TTC549 (cell line): ENCODE data around the gene KLHL21.

Experiments
- FAIRE-seq: peaks from 2 replicates; lab custom pipeline; 2012; peaks lifted over from hg19 to GRCh38; lab: Jason Lieb, UNC

The KLHL21 gene

GRCh38 chr1:6599141-6599975 lies 3.3 kb downstream of the KLHL21 start:
- no peak for FAIRE-seq

GRCh38 chr1:6597777-6598131 lies 4.9 kb downstream of the KLHL21 start:
- no peak for FAIRE-seq

- no peak for FAIRE-seq
Observed at GRCh38 chr1:6596886-6597776, 5.5 kb downstream of the KLHL21 start.

- no peak for FAIRE-seq
Observed at GRCh38 chr1:6596351-6596750, 6.3 kb downstream of the KLHL21 start.

DNA sequence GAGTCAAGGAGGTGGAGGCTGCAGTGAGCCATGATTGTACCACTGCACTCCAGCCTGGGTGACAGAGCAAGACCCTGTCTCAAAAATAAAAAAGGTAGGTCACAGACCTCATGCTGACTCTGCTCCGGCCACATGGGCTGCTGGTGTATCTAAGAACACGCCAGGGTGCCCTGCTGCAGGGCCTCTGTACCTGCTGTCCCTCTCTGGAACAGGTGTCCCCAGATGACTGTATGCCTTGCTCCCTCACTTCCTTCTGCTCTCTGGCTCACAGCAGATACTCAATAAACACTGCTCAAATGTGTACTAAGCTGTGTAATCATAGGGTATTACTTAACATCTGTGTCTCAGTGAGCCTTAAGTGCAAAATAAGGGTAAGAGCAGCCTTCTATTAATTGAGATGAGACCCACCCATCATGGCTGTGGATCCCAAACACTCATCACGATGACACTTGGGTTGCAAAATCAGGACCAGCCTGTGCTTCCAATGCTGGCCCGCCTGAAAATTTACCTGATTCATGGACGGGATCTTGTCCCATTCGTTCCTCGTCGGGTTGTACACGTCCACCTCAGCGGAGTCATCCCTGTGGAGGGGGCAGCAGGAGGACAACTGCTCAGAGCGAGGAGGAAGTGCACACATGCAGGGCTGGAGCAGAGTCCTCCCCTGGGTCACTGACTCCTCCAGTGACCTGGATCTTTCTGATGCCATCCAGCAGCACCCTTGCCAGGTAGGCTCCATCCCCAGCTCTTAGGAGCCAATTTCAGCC lies 7.5 kb downstream of the KLHL21 start:
- no peak for FAIRE-seq

DNA sequence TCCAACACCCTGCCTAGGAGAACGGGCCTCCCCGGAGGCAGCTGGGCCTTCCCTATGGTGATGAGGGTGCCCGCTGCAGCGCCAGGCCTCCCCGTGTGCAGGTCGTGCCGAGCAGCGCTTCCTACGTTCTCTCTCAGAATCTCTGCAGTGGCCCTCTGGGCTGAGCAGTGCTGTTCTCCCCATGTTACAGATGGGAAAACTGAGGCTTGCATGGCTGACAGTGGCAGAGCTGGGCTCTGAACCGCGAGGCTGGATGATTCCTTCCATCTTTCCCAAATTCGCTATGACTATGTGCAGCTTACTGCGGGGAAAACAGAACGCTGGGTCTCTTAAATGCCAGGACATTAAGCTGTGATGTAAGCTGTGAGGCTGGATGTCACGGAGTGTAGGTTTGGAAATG lies 8.9 kb downstream of the KLHL21 start:
- FAIRE-seq, result no peak

- FAIRE-seq, result no peak
Observed at GRCh38 chr1:6592865-6593593, 9.6 kb downstream of the KLHL21 start.

DNA sequence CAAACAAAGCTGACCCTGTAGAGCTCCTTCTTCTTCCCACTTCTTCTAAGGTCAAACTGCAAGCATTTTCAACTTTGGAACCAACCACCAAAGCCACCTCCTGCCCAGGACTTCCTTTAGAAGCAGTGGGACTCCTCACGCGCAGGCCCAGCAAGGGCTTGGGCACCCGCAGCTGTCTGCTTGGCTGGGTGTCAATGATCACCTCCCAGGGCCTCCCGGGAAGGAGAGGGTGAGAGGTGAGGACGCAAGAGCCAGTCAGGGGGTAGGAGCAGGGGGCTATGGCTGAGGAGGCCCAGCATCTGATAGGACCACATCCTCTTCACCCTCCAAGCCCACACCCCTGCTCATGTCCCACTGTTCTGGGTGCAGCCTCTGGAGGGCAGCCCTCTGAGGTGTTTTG lies 10.2 kb downstream of the KLHL21 start:
- no peak for FAIRE-seq

DNA sequence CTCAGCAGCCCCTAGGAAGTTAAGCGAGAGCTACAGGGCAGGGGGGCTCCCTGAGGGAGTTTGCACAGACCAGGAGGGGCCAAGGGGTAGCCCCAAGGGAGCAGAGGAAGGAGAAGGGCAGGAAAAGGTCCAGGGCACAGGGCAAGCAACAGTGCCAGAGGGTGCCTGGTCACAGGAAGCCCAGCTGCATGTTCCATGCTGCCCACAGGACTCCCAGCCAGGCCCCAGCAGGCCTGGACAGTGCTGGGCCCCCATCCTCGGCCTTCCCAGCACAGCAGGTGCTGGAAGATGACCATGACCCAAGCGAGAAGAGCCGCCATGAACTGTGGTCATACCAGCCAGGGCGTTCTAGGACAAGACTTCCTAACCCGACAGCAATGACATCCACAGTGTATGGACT lies 11.0 kb downstream of the KLHL21 start:
- FAIRE-seq, result no peak

DNA sequence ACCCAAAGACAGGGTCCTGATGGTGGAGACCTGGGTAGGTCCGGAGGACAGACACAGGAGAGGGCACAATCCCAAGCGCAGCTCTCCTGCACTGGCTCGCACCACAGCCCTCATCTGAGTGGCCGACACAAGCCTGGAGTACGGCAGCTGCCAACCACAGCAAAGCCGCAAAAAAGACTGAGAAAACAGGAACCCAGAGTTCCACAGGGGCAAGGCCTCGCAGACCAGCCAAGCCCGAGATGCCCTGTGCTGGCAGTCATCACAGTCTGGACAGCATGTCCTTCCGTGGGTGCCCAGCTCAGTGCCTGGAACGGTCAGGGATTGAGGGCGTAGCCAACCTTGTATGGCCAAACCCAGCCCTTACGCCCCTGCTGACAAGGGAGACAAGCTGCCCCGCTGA lies 11.4 kb downstream of the KLHL21 start:
- FAIRE-seq, result no peak

GRCh38 chr1:6590046-6590445 lies 12.6 kb downstream of the KLHL21 start:
- no peak for FAIRE-seq

- FAIRE-seq, result no peak
Observed at GRCh38 chr1:6588893-6589520, 13.7 kb downstream of the KLHL21 start.

GRCh38 chr1:6588128-6588892 lies 14.4 kb downstream of the KLHL21 start:
- no peak for FAIRE-seq

- FAIRE-seq, result no peak
Observed at GRCh38 chr1:6587261-6588005, 15.2 kb downstream of the KLHL21 start.

GRCh38 chr1:6586404-6586816 lies 16.3 kb downstream of the KLHL21 start:
- no peak for FAIRE-seq

DNA sequence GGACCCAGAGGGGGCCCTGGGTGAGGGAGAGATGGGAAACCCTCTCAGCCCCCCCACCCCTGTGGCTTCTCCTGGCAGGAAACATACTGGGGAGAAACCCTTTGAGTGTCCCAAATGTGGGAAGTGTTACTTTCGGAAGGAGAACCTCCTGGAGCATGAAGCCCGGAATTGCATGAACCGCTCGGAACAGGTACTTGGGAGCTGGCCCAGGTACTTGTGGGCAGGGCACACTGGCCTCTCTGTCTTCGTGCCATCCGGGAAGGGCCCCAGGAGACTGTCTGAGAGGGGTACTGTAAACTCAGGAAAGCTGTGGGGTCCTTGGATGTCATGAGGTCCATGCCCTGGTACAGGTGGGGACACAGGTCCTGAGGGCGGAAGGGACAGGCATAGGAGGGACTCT lies 16.8 kb downstream of the KLHL21 start:
- no peak for FAIRE-seq

DNA sequence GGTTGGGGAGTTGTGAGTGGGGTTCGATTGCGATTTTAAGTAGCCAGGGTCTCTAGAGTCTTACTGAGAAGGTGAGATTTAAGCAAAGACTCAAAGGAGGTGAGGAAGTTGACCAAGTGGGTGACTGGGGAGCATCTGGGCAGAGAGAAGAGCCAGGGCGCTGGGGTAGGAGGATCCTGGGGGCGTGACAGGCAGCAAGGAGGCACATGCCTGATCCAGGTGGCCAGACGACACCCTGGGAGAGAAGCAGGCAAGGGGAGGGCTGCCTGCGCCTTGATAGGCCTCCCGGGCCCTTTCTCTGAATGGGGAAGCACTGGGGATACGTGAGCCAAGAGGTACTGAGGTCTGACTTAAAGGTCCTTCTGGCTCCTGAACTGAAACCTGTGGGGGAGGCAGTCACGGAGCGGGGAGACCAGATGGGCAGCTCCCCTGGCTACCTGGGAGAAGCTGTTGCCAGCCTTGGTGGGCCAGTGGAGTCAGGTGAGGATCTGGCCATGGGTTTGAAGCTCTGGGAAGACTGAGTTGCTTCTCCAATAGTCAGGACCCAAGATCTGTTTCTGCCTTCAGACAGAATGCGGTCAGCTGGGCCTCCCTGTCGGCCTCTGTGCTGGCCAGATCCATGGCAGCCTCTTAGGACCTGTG lies 17.5 kb downstream of the KLHL21 start:
- FAIRE-seq, result no peak

DNA sequence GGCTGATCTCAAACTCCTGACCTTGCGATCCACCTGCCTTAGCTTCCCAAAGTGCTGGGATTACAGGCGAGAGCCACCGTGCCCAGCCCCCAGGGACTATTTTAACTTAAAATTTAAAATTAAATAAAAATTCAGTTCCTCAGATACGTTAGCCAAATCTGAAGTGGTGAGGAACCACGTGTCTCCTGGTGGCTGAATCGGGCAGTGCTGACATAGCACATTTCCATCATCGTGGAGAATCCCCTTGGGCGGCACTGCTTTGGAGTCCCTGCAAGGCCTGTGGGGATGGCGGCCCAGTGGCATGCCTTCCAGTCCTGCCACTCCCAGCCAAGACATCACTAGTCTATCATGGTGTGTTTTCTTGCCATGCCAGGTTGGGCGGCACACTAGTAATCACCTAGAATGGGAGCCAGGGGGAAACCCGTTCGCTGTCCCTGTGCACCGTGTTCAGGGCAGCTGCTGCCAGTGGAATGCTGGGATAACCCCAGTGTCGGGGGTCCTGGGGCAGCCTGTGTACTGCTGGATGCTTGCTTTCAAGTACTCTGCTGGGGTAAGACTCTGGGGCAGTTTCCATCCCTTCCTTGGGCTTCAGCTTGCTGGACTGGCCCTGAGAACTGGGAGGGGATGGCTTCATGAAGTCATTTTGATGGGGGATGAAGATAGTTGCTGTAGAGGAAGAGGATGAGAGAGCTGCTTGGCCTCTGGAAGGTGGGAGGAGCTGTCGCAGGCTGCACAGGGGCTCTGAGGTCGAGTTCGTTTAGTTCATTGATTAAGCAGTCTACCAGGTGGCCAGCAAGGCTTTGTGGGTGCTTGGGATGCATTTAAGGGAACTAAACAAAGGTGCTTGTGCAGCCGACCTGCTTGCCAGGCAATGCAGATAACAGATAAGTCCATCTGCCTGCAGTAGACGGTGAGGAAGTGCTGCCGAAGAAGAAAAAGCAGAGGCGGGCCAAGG lies 18.3 kb downstream of the KLHL21 start:
- no peak for FAIRE-seq
